GM18858 (cell line): ENCODE data around the gene SUCLG2.
A peak's percentile ranks its signal among the peaks of the same experiment; 100 is the strongest.
"Not testable (repeated sequence)": the region's sequence is repeated elsewhere in the genome, so short reads cannot be mapped to it uniquely, and the experiment has no call there.

Experiments used
- ATAC-seq: cut with Tn5 transposase; IDR thresholded peaks from one replicate; pipeline ENCODE4 v1.9.1; 2021; ENCODE audit not compliant: unreplicated experiment

The SUCLG2 gene

DNA sequence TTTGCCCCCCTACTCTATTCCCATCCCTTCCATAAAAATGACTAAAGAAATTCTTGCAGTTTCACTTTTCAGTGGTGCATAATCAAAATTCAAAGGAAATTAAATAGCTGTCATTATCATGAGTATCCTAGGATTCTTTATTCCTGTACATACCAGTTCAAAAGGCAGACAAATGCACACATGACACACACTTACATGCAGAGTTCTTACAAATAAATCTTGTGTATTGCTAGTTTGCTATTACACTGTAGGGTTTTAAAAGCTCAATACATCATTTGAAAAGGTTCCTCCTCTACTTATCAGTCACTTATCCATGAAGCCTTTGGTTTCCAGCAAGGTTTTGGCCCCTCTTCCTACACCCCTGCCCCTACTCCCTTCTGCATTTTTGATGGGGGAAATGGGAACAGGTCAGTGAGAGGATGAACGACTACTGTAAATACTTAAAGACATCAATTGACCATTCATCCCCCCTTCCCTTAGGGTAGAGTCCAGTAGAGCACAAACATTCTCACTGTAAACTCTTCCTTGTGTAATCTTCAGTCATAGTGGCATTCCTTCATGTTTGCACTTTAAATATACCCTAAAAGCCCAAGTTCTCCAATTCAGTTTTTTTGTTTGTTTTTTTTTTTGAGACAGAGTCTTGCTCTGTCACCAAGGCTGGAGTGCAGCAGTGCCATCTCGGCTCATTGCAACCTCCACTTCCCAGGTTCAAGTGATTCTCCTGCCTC, 92.6 kb downstream of the SUCLG2 start:
- no peak for ATAC-seq

DNA sequence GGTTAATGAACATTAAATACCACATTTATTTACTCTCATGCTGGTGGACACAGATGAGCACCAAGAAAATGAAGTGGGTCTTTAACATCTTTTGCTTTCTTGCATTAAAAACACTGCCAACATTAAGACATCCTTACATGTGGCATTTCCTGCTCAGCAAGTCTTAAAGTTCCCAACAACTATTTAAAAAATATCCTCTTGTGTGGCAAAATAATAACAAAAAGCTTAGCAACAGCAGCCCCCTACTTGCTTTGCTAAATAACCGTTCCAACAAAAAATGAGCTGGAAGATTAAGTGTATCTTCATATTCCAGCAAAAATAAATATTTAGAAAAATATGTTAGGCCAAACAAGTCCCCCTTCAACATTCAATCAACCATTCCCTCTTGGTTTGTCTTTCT, 93.1 kb downstream of the SUCLG2 start:
- no peak for ATAC-seq

DNA sequence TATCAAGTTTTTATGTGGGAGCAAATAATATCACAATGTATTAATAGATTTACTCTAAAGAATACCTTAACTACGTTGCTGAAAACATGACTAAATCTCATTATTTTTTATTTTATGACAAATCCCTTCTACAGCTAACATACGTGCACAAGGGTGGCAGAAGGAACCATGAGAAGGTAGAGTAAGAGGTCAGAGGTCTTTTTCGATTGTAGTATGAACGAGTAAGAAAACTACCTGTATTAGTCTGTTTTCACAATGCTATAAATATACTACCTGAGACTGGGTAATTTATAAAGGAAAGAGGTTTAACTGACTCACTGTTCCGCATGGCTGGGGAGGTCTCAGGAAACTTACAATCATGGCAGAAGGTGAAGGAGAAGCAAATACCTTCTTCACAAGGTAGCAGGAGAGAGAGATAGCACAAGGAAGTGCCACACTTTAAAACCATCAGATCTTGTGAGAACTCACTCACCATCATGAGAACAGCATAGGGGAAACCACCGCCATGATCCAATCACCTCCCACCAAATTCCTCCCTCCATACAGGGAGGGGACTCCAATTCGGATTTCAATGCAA, 95.3 kb downstream of the SUCLG2 start:
- ATAC-seq: no peak

DNA sequence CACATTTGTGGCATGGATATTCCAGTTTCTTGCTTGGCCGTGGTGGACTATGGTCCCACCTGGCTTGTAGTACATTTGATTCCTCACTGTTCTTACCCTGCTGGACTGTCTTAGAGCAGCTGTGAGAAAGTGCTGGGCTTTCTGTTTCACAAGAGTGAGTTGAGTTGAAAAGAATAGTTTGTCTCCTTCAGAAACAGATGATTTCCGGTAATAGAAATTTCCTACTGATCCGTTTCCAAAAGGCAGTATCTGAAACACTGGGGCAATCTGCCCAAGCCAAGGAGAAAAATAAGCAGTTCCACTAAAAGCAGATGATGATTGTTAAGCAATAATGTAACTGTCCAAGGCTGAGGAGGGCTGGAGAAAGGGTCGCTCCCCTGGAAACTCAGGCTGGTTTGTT, 96.0 kb downstream of the SUCLG2 start:
- ATAC-seq: no peak

DNA sequence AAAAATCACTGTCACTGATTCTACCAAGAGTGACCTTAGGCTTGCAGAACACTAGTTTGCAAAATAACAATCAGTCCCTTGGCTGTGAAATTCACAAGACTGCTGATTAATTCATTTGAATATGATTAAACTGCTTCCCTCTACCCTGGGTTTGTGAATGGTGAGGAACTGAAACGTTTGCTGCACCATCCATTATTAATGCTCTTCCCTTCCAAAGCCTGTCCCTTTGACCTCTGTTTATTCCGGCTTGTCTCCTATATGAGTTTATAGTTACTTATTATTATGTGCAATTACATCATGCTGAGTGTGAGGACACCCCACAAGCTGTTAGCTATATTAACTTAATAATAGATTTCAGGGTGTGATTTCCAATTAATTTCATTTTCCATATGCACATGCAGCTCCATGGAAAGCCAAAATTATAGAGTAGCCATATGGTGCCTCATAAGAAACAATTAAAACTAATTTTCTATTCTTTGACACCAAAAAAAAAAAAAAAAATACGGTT, 96.5 kb downstream of the SUCLG2 start:
- ATAC-seq: no peak

DNA sequence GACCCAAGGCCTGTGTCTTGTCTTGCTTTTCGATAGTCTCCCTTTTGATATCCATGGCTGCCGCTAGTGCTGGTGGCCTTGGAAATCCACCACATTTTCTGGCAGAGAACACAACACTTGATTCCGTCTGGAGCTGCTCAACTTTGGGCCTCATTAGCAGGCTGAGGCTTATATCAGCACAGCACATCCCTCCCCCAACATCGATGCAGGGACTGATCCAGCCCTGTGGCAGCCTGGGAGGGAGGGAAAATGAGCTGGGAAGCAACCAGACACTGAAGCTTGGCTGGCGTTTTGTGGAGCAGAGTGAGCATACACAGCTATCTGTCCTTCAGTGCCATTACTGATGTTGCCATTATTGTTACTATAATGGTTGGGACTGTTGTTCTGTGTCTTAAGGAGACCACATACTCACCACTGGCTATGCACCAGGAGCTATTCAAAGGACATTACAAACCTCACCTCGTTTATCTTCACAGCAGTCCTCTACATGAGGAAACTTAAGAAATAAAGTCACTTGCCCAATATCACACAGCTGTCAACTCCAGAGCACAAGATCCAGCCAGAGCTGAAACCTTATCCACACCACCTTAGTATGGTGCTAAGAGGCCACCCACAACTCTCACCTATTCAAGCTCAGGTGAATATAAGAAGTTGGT, 102.9 kb downstream of the SUCLG2 start:
- ATAC-seq: no peak

DNA sequence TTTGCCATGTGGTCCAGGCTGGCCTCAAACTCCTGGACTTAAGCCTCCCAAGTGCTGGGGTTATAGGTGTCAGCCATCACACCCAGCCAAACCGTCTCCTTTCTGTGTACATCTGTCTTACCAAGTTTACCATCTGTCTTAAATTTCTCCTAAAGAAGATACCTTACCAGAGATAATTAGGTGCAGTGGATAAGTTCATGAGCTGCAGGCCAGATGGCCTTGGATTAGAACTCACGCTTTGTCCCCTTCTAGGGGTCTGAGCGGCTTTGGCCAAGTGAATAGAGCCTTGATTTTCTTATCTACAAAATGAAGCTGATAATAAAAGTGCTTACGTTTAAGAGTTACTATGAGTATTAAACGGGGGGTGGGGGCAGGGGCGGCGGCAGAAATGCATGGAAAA, 103.9 kb downstream of the SUCLG2 start:
- ATAC-seq: no peak

- not testable (repeated sequence) for ATAC-seq
Measured at GRCh38 chr3:67542502-67543250, 111.7 kb downstream of the SUCLG2 start.

DNA sequence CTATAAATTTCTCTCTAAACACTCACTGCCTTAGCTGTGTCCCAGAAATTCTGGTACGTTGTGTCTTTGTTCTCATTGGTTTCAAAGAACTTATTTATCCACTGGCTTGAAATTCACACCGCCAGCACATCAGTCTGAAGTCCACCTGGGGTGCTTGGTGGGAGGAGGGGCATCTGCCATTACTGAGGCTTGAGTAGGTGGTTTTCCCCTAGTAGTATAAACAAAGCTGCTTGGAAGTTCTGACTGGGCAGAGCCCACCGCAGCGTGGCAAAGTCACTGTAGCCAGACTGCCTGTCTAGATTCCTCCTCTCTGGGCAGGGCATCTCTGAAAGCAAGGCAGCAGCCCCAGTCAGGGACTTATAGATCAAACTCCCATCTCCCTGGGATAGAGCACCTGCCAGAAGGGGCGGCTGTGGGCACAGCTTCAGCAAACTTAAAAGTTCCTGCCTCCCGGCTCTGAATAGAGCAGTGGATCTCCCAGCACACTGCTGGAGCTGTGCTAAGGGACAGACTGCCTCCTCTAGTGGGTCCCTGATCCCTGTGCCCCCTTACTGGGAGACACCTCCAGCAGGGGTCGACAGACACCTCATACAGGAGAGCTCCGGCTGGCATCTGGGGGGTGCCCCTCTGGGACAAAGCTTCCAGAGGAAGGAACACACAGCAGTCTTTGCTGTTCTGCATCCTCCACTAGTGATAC, 114.1 kb downstream of the SUCLG2 start:
- no peak for ATAC-seq

DNA sequence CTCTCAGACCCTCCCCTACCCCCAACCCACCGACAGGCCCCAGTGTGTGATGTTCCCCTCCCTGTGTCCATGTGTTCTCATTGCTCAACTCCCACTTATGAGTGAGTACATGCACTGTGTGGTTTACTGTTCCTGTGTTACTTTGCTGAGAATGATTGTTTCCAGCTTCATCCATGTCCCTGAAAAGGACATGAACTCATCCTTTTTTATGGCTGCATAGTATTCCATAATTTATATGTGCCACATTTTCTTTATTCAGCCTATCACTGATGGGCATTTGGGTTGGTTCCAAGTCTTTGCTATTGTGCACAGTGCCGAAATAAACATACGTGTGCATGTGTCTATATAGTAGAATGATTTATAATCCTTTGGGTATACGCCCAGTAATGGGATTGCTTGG, 117.2 kb downstream of the SUCLG2 start:
- ATAC-seq: not testable (repeated sequence)

DNA sequence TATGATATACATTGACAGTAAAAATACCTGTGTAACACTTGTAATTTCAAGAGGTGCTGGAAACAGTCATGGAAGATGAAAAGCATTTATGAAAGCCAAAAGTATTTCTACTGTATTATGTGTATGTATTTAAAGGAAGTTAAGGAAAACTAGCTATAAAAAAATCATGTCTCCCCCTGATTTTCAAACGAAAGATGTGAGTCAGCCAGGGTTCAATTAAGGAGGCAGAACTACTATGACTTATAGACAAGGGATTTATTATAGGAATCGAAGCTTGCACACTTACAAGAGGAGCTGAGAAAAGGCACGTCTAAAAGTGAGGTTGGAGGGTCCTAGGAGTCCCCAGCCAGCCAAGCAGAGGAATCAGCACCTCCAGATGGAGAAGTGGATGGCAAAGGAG, 119.4 kb downstream of the SUCLG2 start:
- ATAC-seq: no peak

DNA sequence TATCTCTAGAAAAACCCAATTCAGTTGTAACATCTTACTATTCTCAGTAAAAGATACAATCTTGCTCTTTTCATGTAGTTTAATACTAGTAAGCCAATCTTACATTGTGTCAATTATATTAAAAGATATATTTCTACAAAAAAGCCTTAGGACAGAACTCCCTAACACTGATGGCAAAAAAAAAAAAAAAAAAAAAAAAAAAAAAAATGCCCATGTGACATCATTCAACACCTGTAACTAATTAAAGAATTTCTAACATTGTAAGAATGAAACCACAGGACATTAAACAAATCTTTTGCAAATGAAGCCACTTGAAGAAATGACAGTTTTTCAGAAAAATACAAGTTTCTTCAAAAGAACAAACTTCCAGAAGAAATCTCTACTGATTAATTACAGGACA, 119.8 kb downstream of the SUCLG2 start:
- no peak for ATAC-seq

DNA sequence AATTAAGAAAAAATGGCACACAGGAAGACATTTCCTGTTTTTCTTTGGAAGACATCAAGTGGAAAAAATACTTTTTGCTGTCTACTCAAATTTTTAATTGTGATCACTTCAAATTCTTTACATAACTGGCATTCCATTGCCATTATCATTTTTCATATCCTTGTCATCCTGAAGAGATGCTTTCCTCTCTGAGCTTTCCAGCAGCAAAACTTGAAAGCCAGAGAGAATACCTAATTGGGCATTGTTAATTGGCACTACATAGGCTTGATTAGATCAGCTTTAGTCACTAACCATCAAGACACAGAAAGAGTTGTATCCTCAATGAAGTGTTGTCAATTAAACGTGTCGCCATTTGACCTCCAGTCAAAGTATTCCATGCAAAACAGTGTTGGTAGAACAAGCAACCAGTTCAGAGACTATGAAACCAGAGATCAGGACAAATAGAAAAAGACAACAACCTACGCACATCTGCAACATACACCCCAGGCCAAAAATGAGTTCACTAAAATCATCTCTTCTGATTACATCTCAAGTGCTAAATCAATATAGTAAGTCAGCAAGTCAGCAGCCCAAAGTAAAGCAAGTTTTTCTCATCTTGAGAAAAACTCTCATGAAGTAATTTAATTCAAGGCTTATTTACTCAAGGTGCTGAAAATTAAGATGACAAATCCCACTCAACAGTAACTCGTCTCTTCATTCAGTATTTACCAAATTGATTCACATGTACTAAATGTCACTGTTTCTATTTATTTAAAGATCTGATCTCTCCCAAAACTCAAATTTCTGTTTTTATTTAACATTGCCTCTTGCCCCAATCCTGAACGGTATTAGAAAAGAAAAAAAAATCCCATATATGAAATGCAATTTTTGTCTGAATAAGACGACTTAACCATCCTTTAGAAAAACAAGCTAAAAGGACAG, 123.0 kb downstream of the SUCLG2 start:
- ATAC-seq: no peak

GRCh38 chr3:67529915-67530314, 124.5 kb downstream of the SUCLG2 start:
- ATAC-seq: no peak

GRCh38 chr3:67529337-67529736, 125.1 kb downstream of the SUCLG2 start:
- no peak for ATAC-seq

DNA sequence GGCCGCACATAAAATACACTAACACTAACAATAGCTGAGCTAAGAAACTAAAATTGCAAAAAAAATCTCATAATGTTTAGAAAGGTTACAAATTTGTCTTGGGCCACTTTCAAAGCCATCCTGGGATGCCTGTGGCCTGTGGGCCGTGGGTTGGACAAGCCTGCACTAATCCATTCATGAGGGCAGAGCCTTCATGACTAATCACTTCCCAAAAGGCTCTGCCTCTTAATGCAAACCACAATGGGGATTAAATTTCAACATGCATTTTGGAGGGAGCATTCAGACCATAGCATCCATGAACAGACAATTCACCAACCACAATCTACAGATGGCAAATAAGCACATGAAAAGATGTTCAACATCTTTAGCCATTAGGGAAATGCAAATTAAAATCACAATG, 128.2 kb downstream of the SUCLG2 start:
- no peak for ATAC-seq

DNA sequence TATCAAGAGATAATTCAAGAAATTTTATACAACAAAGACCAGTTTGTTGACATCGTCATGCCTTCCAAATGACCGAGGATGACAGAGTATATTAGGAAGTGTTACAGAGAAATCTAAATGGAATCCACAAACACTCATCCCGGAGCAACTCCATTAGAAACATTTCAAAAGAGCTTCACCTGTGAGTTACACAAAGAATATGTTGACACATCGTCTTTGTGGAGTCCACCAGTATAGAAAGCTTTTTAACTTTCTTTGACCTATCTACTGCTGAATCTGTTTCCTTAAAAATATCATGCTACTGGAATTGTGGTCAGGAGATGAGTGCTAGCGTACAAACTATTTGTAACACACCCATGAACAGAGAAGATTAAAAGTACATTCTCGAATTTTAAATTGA, 130.4 kb downstream of the SUCLG2 start:
- ATAC-seq: no peak

DNA sequence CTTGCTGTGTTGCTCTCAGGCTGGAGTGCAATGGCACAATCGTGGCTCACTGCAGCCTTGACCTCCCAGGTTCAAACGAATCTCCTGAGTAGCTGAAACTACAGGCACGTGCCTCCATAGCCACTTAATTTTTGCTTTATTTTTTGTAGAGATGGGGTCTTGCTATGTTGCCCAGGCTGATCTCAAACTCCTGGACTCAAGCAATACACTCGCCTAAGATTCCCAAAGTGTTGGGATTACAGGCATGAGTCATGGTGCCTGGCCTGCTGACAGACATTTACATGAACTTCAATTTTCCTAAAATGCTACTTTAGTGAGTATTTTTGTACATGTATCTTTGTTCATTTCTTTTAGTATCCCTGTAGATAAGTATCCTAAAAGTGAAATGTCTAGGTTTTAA, 132.3 kb downstream of the SUCLG2 start:
- no peak for ATAC-seq

DNA sequence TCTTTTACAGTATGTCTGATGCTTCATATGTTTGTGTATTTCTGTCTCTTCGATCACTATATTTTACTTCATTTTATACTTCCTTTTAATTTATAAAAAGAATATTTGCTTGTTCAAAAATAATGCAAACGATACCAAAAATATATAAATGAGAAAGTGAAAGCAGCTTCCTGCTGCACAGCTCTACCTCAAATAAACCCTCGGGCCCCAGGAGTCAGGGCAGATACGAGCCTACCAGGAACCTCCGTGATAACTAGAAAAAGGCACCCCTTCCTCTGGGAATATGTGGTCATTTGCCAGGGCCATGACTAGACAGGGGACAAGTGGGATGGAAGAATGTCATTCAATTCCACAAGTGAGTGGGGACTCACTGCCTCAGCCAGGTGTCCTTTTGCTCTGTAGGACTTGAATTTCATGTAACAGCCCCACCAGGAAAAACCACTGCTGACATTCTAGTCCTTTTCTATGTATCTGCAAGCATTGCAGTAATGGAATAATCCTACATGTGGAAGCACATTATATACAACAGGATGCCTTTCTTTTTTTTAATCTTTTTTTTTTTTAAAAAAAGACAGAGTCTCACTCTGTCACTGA, 133.3 kb downstream of the SUCLG2 start:
- ATAC-seq: peak; percentile 57

DNA sequence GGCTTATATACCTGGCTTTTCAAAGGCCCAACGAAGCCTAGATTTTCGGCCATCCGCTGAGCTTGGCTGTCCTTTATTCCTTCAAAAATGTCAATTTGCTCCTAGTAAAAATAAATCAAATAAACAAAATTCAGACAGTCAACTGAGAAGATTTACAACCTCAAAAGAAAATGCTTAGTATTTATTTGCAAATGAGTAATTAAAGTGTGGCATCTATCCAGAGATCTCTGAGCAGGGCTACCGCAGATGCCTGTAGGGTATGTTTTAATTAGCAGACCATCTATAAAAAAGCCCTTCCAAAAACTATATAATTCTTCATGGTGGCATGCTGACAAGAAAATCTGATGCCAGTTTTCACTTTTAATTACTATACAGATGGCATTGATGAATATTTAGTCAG, 136.2 kb downstream of the SUCLG2 start:
- no peak for ATAC-seq
